Hematopoietic multipotent progenitor cell treated with erythropoietin and hydrocortisone succinate and interleukin-3 and kit ligand, for 8 days (in vitro differentiated cells): ENCODE data around the gene CACNB3.
A peak's percentile ranks its signal among the peaks of the same experiment; 100 is the strongest.

Experiments used
- DNase-seq: peaks from one replicate; pipeline ENCODE4 v3.0.0-alpha.2; 2015

Gene CACNB3

GRCh38 chr12:48788854-48789775 lies 29.2 kb upstream of the CACNB3 start, which contains the start of gene ADCY6:
Gene ADCY6 (minus strand): TSS chr12:48789089. CDS start chr12:48783434, 5,655 bp downstream.
- no peak for DNase-seq

GRCh38 chr12:48789858-48790326 lies 28.4 kb upstream of the CACNB3 start:
- DNase-seq: no peak

GRCh38 chr12:48793696-48794095 lies 24.6 kb upstream of the CACNB3 start:
- DNase-seq: no peak

- DNase-seq: no peak
These were observed 23.4 kb upstream of the CACNB3 start for GRCh38 chr12:48794870-48795269.

GRCh38 chr12:48795550-48796455 lies 22.5 kb upstream of the CACNB3 start:
- peak; percentile 73 for DNase-seq

GRCh38 chr12:48796976-48797375 lies 21.3 kb upstream of the CACNB3 start:
- DNase-seq: no peak

- DNase-seq: no peak
These were observed 17.8 kb upstream of the CACNB3 start for GRCh38 chr12:48800457-48800856.

- DNase-seq: no peak
These were observed 17.3 kb upstream of the CACNB3 start for GRCh38 chr12:48800971-48801370.

DNA sequence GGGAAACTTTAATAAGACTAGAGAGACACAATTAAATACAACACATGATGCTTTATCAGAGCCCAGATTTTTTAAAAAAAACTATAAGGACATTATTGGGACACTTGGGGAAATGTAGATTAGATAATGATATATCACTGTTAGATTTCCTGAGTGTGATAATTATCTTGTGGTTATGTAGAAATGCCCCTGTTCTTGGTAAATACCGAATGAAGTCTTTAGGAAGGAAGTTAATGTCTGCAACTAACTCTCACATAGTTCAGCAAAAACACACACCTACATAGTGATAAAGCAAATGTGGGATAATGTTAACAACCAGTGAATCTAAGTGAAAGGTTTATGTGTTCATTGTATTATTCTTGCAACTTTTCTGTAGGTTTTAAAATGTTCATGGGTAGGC lies 14.6 kb upstream of the CACNB3 start:
- no peak for DNase-seq

GRCh38 chr12:48807981-48808380 lies 10.3 kb upstream of the CACNB3 start:
- no peak for DNase-seq

DNA sequence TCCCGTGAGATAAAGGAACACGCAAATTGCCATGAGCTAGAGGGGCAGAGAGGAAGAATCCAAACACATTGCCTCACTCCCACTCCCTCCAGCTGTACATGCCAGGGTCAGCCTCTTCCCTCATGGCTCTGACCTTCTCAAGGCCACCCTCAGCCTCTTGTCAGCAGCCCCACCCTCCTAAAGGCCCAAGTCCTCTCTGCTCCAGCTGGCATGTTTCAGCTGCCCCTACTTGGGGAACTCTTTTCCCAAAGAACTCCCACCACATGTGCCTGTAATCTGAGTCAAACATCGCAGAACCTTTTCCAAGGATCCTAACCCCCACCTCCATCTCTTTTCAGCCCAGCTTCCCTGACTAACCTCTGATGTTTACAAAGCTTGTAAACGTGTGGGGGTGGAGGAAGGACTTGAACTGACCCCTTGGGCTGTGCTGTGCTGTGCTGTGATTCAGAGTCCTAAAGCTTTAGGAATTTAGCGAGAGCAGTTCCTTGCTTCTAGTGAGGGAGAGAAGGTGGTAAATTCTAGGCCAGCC lies 7.3 kb upstream of the CACNB3 start:
- DNase-seq: no peak

DNA sequence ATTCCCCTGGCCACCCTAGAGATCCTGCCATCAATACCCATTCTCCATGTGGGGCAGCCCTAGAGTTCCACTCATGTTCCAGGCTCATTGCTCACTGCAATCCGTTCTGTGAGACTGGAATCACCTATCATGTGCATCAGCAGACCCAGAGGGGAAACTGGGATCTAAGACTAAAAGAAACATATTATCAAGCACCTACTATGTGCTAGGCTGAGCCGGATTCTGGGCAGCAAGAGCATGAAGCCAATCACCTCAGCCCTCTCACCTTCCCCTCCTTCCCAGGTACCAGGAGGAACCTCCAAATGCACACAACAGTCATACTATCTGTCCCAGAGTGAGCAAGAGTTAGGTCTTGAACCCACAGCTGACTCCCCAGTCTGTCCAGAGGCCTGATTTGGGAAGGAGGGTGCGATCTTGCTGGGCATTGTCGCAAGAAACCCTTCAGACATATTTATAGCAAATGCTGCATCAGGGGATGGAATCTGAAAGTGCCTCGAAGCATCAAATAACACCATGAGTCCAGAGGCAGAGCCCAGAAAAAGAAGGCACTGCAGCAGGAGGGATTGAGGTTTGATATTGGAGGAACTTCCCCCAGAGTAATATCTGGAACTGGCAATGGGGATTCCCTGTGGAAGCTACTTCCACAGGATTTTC lies 6.7 kb upstream of the CACNB3 start:
- DNase-seq: no peak

DNA sequence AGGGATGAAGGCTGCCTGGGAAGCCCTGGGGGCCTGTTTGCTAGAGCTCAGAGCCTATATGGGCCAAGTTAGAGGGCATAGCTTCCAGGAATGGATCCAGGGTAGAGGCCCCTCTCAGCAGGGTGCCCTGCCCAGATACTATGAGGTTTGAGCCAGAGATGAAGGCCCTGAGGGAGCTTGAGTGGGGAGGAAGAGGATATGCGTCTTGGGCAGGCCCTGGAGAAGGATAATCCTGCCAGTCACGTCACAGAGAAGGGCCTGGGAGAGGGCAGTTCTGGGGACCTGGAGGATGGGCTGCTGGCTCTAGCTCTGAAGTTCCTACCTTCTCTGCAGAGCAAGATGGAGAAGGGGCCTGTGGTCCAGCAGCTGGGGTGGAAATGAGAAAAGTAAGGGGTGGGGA lies 5.9 kb upstream of the CACNB3 start:
- no peak for DNase-seq

- DNase-seq: no peak
These were observed 4.6 kb upstream of the CACNB3 start for GRCh38 chr12:48813465-48814261.

GRCh38 chr12:48814262-48815125 lies 3.8 kb upstream of the CACNB3 start:
- DNase-seq: peak; percentile 75

- peak; percentile 84 for DNase-seq
These were observed 2.9 kb upstream of the CACNB3 start for GRCh38 chr12:48815126-48816110.

DNA sequence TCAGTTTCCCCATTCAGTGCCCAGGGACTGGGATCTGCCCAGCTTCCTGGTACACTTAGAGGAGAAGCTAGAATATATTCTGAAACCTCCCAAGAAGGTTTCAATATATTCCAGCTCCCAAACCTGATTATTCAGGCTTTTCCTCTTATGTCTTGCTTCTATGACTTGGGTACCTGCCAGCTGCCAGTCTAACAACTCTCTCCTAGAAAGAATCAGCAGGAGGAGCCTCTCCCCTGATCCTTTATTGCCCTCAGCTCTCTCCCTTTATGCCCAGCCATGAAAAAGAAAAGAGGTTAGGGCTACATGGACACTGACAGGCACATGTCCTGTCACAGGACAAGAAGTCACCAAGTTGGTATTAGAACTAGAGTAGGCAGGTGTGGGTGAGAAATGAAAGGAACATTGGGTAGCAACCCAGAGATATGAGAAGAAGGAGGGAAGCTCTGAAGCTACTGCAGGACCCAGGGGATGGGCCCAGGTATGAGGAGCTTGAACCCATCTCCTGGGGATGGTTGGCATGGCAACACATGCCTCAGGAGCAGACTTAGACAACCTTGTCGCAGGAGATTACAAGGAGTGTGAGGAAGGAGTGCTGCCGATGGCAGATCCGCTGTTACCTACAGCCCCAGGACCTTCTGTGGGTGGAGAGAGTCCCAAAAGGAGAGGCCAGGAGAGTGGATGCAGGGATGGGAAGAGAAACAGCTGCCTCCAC lies 2.0 kb upstream of the CACNB3 start:
- DNase-seq: no peak

GRCh38 chr12:48818831-48819590 lies 715 bp downstream of the CACNB3 start:
- peak; percentile 51 for DNase-seq
